Brain microvascular endothelial cell (primary cell): Measurements from ENCODE around the gene GALNT16.

Experiments used
- DNase-seq: peaks from one replicate; pipeline ENCODE4 v3.0.0-alpha.2; 2020
- H3K27ac ChIP-seq: fragments of 250-450 bp; sonication (Bioruptor Pico); 2 replicates; pipeline ENCODE4 v1.5.1; 2020; ENCODE audit warnings: mild to moderate bottlenecking, moderate library complexity
- H3K27me3 ChIP-seq: fragments of 250-450 bp; sonication (Bioruptor Pico); replicated peaks from 2 replicates; pipeline ENCODE4 v1.5.1; 2020; ENCODE audit warnings: mild to moderate bottlenecking
- H3K36me3 ChIP-seq: fragments of 250-450 bp; sonication (Bioruptor Pico); replicated peaks from 2 replicates; pipeline ENCODE4 v1.5.1; 2020; ENCODE audit warnings: mild to moderate bottlenecking
- H3K4me3 ChIP-seq: 2 replicates; pipeline ENCODE4 v1.5.1; 2011; ENCODE audit warnings: low read depth, mild to moderate bottlenecking, control low read depth, low read length, moderate library complexity
- in situ Hi-C: cut with HindIII; loops from 2 replicates; pipeline ENCODE4 v1.10.0; 2017; ENCODE audit warnings: low sequenced_read_pairs, low pct_ligation_motif_present
- TF ChIP-seq, protein P1 (sequence below): IDR thresholded peaks from 2 replicates; pipeline ENCODE4 v1.5.1; 2011; ENCODE audit warnings: low read depth, mild to moderate bottlenecking, moderate library complexity, low read length, control low read depth, inconsistent platforms; ENCODE audit errors: missing control alignments

GALNT16 gene

DNA sequence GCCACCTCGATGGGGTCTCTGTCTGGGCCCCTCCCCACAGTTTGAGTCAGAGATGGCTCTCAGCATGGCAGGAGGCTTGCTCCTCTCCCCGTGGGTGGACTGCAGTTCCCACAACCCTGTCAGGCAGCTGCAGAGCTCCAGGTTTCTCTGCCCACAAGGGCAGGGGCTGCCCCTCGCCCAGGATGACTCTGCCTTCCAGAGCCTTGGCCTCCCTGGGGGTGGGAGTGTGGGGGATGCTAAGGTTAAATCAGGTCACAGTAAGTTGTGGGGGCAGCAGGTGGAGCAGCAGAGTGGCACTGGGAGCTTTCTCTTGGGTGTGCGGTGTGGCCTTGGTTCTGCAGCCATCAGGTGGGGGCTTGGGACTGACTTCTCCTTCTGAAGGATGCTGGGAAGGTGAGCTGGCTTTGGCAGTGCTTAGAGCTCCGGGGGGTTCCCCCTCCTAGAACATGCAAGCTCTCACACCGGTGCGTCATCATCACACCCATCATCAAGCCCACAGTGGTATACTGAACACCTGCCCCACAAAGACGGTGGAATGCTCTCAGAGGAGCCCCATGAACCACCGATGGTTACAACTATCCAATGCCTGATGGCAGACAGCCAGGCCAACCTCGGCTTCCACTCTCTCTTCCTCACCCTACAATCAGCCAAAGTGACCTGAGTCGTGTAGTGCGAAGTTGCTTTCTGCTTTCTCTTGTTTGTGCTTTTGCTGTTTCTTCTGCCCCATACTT, 98.4 kb downstream of the GALNT16 start:
- TF ChIP-seq, protein P1, sequence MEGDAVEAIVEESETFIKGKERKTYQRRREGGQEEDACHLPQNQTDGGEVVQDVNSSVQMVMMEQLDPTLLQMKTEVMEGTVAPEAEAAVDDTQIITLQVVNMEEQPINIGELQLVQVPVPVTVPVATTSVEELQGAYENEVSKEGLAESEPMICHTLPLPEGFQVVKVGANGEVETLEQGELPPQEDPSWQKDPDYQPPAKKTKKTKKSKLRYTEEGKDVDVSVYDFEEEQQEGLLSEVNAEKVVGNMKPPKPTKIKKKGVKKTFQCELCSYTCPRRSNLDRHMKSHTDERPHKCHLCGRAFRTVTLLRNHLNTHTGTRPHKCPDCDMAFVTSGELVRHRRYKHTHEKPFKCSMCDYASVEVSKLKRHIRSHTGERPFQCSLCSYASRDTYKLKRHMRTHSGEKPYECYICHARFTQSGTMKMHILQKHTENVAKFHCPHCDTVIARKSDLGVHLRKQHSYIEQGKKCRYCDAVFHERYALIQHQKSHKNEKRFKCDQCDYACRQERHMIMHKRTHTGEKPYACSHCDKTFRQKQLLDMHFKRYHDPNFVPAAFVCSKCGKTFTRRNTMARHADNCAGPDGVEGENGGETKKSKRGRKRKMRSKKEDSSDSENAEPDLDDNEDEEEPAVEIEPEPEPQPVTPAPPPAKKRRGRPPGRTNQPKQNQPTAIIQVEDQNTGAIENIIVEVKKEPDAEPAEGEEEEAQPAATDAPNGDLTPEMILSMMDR, result no peak
- in situ Hi-C loops, result no loop called here

GRCh38 chr14:69358966-69359365, 99.0 kb downstream of the GALNT16 start:
- in situ Hi-C loops, result no loop called here
- no peak overlapping the region for H3K27ac ChIP-seq
- TF ChIP-seq, protein P1, result no peak

More for the DNA sequence above, 98.4 kb downstream of the GALNT16 start:
- Histone ChIP-seq H3K27ac (no peak overlapping the region), H3K27me3 (no peaks in the 10 kb centered on the region), H3K4me3 (no peak overlapping the region), H3K36me3 (no peaks in the 10 kb centered on the region)
- no peak for DNase-seq

GRCh38 chr14:69360438-69361108, 100.6 kb downstream of the GALNT16 start:
- DNase-seq, result no peak
- no peak overlapping the region for H3K4me3 ChIP-seq
- no peaks in the 10 kb centered on the region for H3K27me3 ChIP-seq
- no peak overlapping the region for H3K27ac ChIP-seq
- H3K36me3 ChIP-seq, result no peaks in the 10 kb centered on the region
- in situ Hi-C loops, result no loop called here
- TF ChIP-seq, protein P1, result no peak

More at GRCh38 chr14:69358966-69359365, 99.0 kb downstream of the GALNT16 start:
- Histone ChIP-seq H3K4me3 (no peak overlapping the region), H3K36me3 (no peaks in the 10 kb centered on the region), H3K27me3 (no peaks in the 10 kb centered on the region)
- DNase-seq, result no peak

DNA sequence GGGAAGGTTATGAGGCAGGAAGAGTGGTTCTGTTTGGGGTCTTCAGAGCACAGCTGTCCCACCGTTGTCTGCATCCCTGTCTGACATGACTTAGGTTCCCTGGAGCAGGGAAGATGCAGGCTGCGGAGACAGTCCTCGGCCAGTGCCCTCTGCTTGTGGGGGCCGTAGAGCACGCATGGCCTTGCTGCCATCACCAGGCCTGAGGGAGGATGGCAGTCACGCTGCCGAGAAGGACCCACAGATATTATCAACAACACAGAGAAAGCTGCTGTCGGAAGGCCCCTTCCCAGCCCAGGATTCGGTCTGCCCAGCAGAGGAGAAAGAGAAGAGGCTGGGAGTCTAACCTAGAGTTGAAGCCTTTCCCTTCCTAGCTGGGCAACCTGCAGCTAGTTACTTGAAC, 103.1 kb downstream of the GALNT16 start:
- Histone ChIP-seq H3K36me3 (no peaks in the 10 kb centered on the region), H3K27me3 (no peaks in the 10 kb centered on the region), H3K27ac (no peak overlapping the region), H3K4me3 (no peak overlapping the region)
- TF ChIP-seq, protein P1, result peak; percentile 76
- in situ Hi-C loops, result no loop called here
- peak; percentile 21 for DNase-seq

- in situ Hi-C loops, result no loop called here
- Histone ChIP-seq H3K36me3 (no peaks in the 10 kb centered on the region), H3K27me3 (no peaks in the 10 kb centered on the region), H3K27ac (no peak overlapping the region), H3K4me3 (no peak overlapping the region)
- TF ChIP-seq, protein P1, result no peak
- no peak for DNase-seq
Observed at GRCh38 chr14:69363964-69364363, 104.0 kb downstream of the GALNT16 start.
